Lower lobe of right lung (tissue), 2 donors: ENCODE measurements around the gene NANOGP8. TPM values are rescaled to one million over a fixed set of nuclear protein-coding genes. Genes with fewer than 3 reads are reported as not detected.

Source experiments
- ATAC-seq, 2 donors: fragments of 200-7000 bp; cut with Tn5 transposase; one replicate each; pipeline ENCODE4 v1.9.1; 2020 to 2022; ENCODE audit warnings: mild to moderate bottlenecking in 2 of 2, moderate library complexity in 2 of 2
- DNase-seq: peaks from one replicate; pipeline ENCODE4 v3.0.0-alpha.2; 2020
- H3K27ac ChIP-seq: fragments of 200-600 bp; one replicate; pipeline ENCODE4 v1.8.0; 2022
- H3K27me3 ChIP-seq: fragments of 200-600 bp; one replicate; pipeline ENCODE4 v1.8.0; 2022; ENCODE audit warnings: low read depth
- H3K36me3 ChIP-seq: fragments of 200-600 bp; one replicate; pipeline ENCODE4 v1.8.0; 2022; ENCODE audit warnings: mild to moderate bottlenecking
- H3K4me1 ChIP-seq: fragments of 200-600 bp; one replicate; pipeline ENCODE4 v1.8.0; 2022
- H3K4me3 ChIP-seq: fragments of 200-600 bp; one replicate; pipeline ENCODE4 v1.8.0; 2022; ENCODE audit warnings: mild to moderate bottlenecking
- H3K9me3 ChIP-seq: fragments of 200-600 bp; one replicate; pipeline ENCODE4 v1.8.0; 2022
- intact Hi-C: fragments of 100-400 bp; cut with DNase I; formaldehyde crosslinking; loops from one replicate; pipeline ENCODE4 v1.11.0; 2022
- total RNA-seq: library from RNA; stranded (reverse); fragmentation: NEBNext Ultra II Directional; extraction: Animal tissue kit (Norgen Biotek cat#: 25700); gene quantifications from one replicate; pipeline ENCODE4 v1.2.1, GENCODE V29; 2021
- TF ChIP-seq, protein P1 (sequence below): fragments of 200-600 bp; IDR thresholded peaks from one replicate; pipeline ENCODE4 v1.8.0; 2022; ENCODE audit warnings: antibody characterized with exemption, mild to moderate bottlenecking
- donor health status: DM: no; HTN: yes; CAD: no; lungs with severe emphysema.

Gene NANOGP8
- total RNA-seq, 1 donor from 2014 or later = 0.59 TPM

DNA sequence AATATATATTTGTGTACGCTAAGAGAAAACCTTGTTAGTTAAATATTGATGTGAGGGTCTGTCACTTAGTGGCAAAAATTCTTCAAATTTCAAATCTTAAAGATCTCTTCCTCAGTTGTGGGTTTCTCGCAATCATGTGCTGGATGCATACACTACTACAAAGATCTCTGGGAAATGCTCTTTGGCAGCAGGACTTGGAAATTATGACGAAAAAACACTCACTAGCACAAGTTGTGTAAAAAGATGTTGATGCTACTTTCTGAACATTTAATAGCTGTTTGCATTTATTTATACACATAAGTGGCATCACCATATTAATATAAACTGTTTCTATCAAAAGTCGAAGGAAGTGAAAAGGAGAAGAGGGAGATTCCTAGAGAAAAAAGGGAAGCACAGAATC is 10.8 kb upstream of the NANOGP8 start:
- DNase-seq (no peak), ATAC-seq (no peak)
- TF ChIP-seq, protein P1, sequence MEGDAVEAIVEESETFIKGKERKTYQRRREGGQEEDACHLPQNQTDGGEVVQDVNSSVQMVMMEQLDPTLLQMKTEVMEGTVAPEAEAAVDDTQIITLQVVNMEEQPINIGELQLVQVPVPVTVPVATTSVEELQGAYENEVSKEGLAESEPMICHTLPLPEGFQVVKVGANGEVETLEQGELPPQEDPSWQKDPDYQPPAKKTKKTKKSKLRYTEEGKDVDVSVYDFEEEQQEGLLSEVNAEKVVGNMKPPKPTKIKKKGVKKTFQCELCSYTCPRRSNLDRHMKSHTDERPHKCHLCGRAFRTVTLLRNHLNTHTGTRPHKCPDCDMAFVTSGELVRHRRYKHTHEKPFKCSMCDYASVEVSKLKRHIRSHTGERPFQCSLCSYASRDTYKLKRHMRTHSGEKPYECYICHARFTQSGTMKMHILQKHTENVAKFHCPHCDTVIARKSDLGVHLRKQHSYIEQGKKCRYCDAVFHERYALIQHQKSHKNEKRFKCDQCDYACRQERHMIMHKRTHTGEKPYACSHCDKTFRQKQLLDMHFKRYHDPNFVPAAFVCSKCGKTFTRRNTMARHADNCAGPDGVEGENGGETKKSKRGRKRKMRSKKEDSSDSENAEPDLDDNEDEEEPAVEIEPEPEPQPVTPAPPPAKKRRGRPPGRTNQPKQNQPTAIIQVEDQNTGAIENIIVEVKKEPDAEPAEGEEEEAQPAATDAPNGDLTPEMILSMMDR = no peak
- intact Hi-C loops = no loop called here
- Histone ChIP-seq H3K27ac (no peak overlapping the region), H3K4me3 (no peak overlapping the region), H3K36me3 (no peaks in the 10 kb centered on the region), H3K9me3 (no peaks in the 10 kb centered on the region), H3K27me3 (no peaks in the 10 kb centered on the region), H3K4me1 (no peaks in the 10 kb centered on the region)

GRCh38 chr15:35092846-35093245 is 7.8 kb upstream of the NANOGP8 start:
- no peak overlapping the region for H3K27ac ChIP-seq
- H3K27me3 ChIP-seq = no peaks in the 10 kb centered on the region
- TF ChIP-seq, protein P1 = no peak
- H3K9me3 ChIP-seq = no peaks in the 10 kb centered on the region
- no peaks in the 10 kb centered on the region for H3K4me1 ChIP-seq
- DNase-seq (no peak), ATAC-seq (no peak)
- H3K36me3 ChIP-seq = no peaks in the 10 kb centered on the region
- intact Hi-C loops = no loop called here
- no peak overlapping the region for H3K4me3 ChIP-seq

DNA sequence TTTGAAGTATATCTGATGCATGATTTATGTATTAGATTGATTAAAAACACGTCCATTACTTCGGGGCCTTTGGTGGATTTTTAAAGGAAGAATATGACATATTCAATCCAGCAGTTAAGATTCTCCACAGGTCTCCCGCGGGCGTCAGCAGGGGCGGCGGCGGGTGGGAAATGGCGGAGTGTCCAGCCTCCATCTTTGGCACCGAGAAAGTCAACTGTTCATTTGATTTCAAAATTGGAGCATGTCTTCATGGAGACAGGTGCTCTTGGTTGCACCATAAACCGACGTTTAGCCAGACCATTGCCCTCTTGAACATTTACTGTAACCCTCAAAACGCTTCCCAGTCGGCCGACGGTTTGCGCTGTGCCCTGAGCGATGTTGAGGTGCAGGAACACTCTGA is 7.2 kb upstream of the NANOGP8 start:
- TF ChIP-seq, protein P1 = no peak
- no peak overlapping the region for H3K27ac ChIP-seq
- H3K9me3 ChIP-seq = no peaks in the 10 kb centered on the region
- H3K27me3 ChIP-seq = no peaks in the 10 kb centered on the region
- intact Hi-C loops = no loop called here
- DNase-seq (no peak), ATAC-seq (no peak)
- H3K4me3 ChIP-seq = no peak overlapping the region
- H3K36me3 ChIP-seq = no peaks in the 10 kb centered on the region
- H3K4me1 ChIP-seq = no peaks in the 10 kb centered on the region

GRCh38 chr15:35090104-35090807 is 5.2 kb upstream of the NANOGP8 start:
- no peak for DNase-seq
- intact Hi-C loops = no loop called here
- TF ChIP-seq, protein P1 = no peak
- ATAC-seq = no peak
- Histone ChIP-seq H3K36me3 (no peaks in the 10 kb centered on the region), H3K27me3 (no peaks in the 10 kb centered on the region), H3K4me1 (no peaks in the 10 kb centered on the region), H3K27ac (no peak overlapping the region), H3K9me3 (no peaks in the 10 kb centered on the region), H3K4me3 (no peak overlapping the region)

DNA sequence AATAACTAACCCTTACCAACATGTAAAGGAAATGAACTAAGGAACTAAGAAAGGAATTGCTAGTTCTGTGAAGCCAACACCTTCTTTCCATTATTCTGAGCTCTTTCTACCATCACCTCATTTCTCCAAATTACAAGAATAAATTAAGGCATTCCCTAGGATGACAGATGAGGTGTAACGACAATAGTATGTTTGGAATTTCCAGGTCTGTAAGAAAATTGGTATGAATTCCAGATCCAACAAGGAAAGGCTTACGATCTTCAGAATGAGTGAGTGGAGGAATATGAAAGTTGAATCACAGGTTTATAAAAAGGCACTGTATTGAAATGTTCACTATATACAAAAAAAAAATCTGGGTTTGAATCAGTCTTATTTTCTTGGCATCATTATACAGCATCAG is 4.5 kb upstream of the NANOGP8 start:
- TF ChIP-seq, protein P1 = no peak
- Histone ChIP-seq H3K4me1 (no peaks in the 10 kb centered on the region), H3K27ac (no peak overlapping the region), H3K4me3 (no peak overlapping the region), H3K27me3 (no peaks in the 10 kb centered on the region), H3K9me3 (no peaks in the 10 kb centered on the region), H3K36me3 (no peaks in the 10 kb centered on the region)
- no peak for ATAC-seq
- intact Hi-C loops = no loop called here
- no peak for DNase-seq
